HepG2 (cell line): ENCODE data around the gene PLLP. TPM values are rescaled to one million over a fixed set of nuclear protein-coding genes. Genes with fewer than 3 reads are reported as not detected.

Experiments
- ATAC-seq: fragments of 200-7000 bp; cut with Tn5 transposase; 3 replicates; pipeline ENCODE4 v1.9.1; 2020; ENCODE audit warnings: mild to moderate bottlenecking, moderate library complexity
- BruUV-seq: library from RNA; stranded (reverse); fragments of 400-500 nt; replicated peaks from 2 replicates; lab custom pipeline; 2021; lab: Mats Ljungman, UMichigan
- CTCF ChIA-PET: fragments of 300-600 bp; formaldehyde crosslinking; extraction: SDS; loops from one replicate; lab custom pipeline; 2021; ENCODE audit warnings: low total read pairs, inconsistent platforms, low intra/inter-chr PET ratio; lab: Yijun Ruan, JAX
- POLR2A ChIA-PET: fragments of 350-600 bp; sonication (Branson Sonifier 250); formaldehyde crosslinking; loops from one replicate; lab custom pipeline; 2020; ENCODE audit warnings: antibody characterized with exemption, inconsistent platforms; lab: Yijun Ruan, JAX
- DNase-seq: peaks from one replicate; pipeline ENCODE4 v3.0.0-alpha.2; 2015; ENCODE audit warnings: low spot score
- FAIRE-seq: peaks from 3 replicates; lab custom pipeline; 2011; peaks lifted over from hg19 to GRCh38; lab: Jason Lieb, UNC
- H2AFZ ChIP-seq: one replicate; pipeline ENCODE4 v1.6.1; 2011; ENCODE audit warnings: low read length, inconsistent platforms
- H3K27ac ChIP-seq: fragments of 300-600 bp; 3 replicates; pipeline ENCODE4 v1.8.0; 2011; ENCODE audit warnings: mixed run types, mild to moderate bottlenecking, mixed read lengths, low read length, inconsistent platforms; ENCODE audit not compliant: insufficient read depth; ENCODE audit errors: extremely low read length
- H3K27me3 ChIP-seq, 2 experiments: fragments of 200-600 bp in 1 of 2; 2 replicates in 1 of 2; 3 replicates in 1 of 2; pipeline versions ENCODE4 v1.6.0 to v1.8.0; 2011; ENCODE audit warnings: low read length in 2 of 2, mild to moderate bottlenecking in 2 of 2, moderate library complexity in 2 of 2, inconsistent platforms in 1 of 2; ENCODE audit not compliant: insufficient read depth in 2 of 2, control insufficient read depth in 1 of 2
- H3K36me3 ChIP-seq, 2 experiments: fragments of 200-600 bp in 1 of 2; replicated peaks in 1 of 2; 2 replicates in 1 of 2; 3 replicates in 1 of 2; pipeline versions ENCODE4 v1.5.1 to v1.8.0; 2011; ENCODE audit warnings: low read length in 2 of 2, inconsistent platforms in 1 of 2; ENCODE audit not compliant: insufficient read depth in 2 of 2, control insufficient read depth in 1 of 2
- H3K4me1 ChIP-seq: 2 replicates; pipeline ENCODE4 v1.5.1; 2012; ENCODE audit warnings: low read length, inconsistent platforms; ENCODE audit not compliant: insufficient read depth
- H3K4me2 ChIP-seq: 2 replicates; pipeline ENCODE4 v1.6.0; 2011; ENCODE audit warnings: low read depth, low read length, inconsistent platforms
- H3K4me3 ChIP-seq, 3 experiments: fragments of 200-600 bp in 1 of 3; sonication (generic), shearing (Covaris generic) in 1 of 3; replicated peaks in 1 of 3; 2 replicates each; pipeline ENCODE4 v1.5.1; 2011 to 2016; ENCODE audit warnings: low read length in 3 of 3, inconsistent platforms in 2 of 3, low read depth in 2 of 3, mild to moderate bottlenecking in 2 of 3, control low read depth in 1 of 3, mixed read lengths in 1 of 3; ENCODE audit not compliant: insufficient read depth in 1 of 3
- H3K79me2 ChIP-seq: one replicate; pipeline ENCODE4 v1.6.1; 2011; ENCODE audit warnings: low read length, inconsistent platforms; ENCODE audit not compliant: insufficient read depth
- H3K9ac ChIP-seq: 2 replicates; pipeline ENCODE4 v1.6.0; 2011; ENCODE audit warnings: mild to moderate bottlenecking, low read depth, low read length, inconsistent platforms; ENCODE audit not compliant: insufficient read depth
- H3K9me3 ChIP-seq: 2 replicates; pipeline ENCODE4 v1.5.1; 2012; ENCODE audit warnings: mild to moderate bottlenecking, low read length
- H4K20me1 ChIP-seq: 2 replicates; pipeline ENCODE4 v1.6.0; 2011; ENCODE audit warnings: inconsistent platforms, mild to moderate bottlenecking, low read length, moderate library complexity; ENCODE audit not compliant: insufficient read depth
- ATF7 ChIP-seq, 2 experiments: fragments of 450-650 bp in 1 of 2; sonication (generic) in 1 of 2; formaldehyde crosslinking in 1 of 2; IDR thresholded peaks; 2 replicates each; pipeline versions ENCODE4 v1.4.0 to v1.6.1; 2016 to 2020; ENCODE audit warnings: antibody characterized with exemption in 1 of 2, mild to moderate bottlenecking in 1 of 2, missing genetic modification reagents in 1 of 2
- CEBPB ChIP-seq: IDR thresholded peaks from 2 replicates; pipeline ENCODE4 v1.6.1; 2011; ENCODE audit warnings: low read depth, low read length, improper control_type of control experiment, borderline replicate concordance
- SMARCC2 ChIP-seq: fragments of 450-650 bp; IDR thresholded peaks from 2 replicates; pipeline ENCODE4 v1.6.1; 2017; ENCODE audit warnings: antibody characterized with exemption, mild to moderate bottlenecking
- SOX13 ChIP-seq, 3 experiments: fragments of 450-650 bp in 1 of 3; sonication (generic) in 1 of 3; formaldehyde crosslinking in 1 of 3; IDR thresholded peaks in 2 of 3; conservative IDR thresholded peaks in 1 of 3; 2 replicates each; pipeline versions ENCODE4 v1.5.0 to v1.6.1; 2016 to 2020; ENCODE audit warnings: antibody characterized with exemption in 1 of 3, mild to moderate bottlenecking in 1 of 3, missing compliant biosample characterization in 1 of 3, missing genetic modification reagents in 1 of 3, moderate library complexity in 1 of 3
- SOX6 ChIP-seq, 2 experiments: fragments of 450-650 bp in 1 of 2; sonication (generic) in 1 of 2; formaldehyde crosslinking in 1 of 2; IDR thresholded peaks; 2 replicates each; pipeline versions ENCODE4 v1.4.0 to v1.6.1; 2017 to 2020; ENCODE audit warnings: antibody characterized with exemption in 1 of 2, mild to moderate bottlenecking in 1 of 2, missing genetic modification reagents in 1 of 2
- TEAD3 ChIP-seq: optimal IDR thresholded peaks from 2 replicates; pipeline ENCODE3; 2016; ENCODE audit warnings: borderline replicate concordance
- ZNF563 ChIP-seq: sonication (generic); formaldehyde crosslinking; IDR thresholded peaks from 2 replicates; pipeline ENCODE4 v1.8.0; 2022; ENCODE audit warnings: mild to moderate bottlenecking, moderate library complexity, missing genetic modification reagents
- WGBS: methylation state at CpG from one replicate; pipeline ENCODE4 v1.1.6; 2017; ENCODE audit warnings: low lambda C conversion rate; 5-methylcytosine and 5-hydroxymethylcytosine counted together
- in situ Hi-C: cut with HindIII; loops from 2 replicates; pipeline ENCODE4 v1.10.0; 2017; ENCODE audit warnings: low pct_unique_long_range_greater_than_20kb; ENCODE audit not compliant: extremely low pct_ligation_motif_present
- intact Hi-C: fragments of 100-400 bp; cut with micrococcal nuclease; formaldehyde crosslinking; loops from one replicate; pipeline ENCODE4 v1.10.0; 2022; ENCODE audit not compliant: unreplicated experiment
- polyA plus RNA-seq, 8 experiments: library from polyadenylated mRNA; depleted of rRNA in 3 of 8; stranded (reverse) in 7 of 8; unstranded in 1 of 8; fragments of >200 nt; fragmentation: Illumina TruSeq in 4 of 8; extraction: Trizol in 4 of 8; gene quantifications; 2 replicates each; pipeline versions ENCODE4 v1.2.1 to v1.2.3, GENCODE V29; 2011 to 2016; ENCODE audit warnings: low read depth in 4 of 8, missing spikeins in 1 of 8, mixed read lengths in 1 of 8; ENCODE audit not compliant: insufficient read depth in 1 of 8
- total RNA-seq, 5 experiments: library from RNA; depleted of rRNA; stranded (reverse); fragments of >200 nt; fragmentation: Illumina TruSeq; extraction: Trizol; gene quantifications; 2 replicates each; pipeline ENCODE4 v1.2.3, GENCODE V29; 2016; ENCODE audit warnings: low read depth in 1 of 5
- TF ChIP-seq, protein P1 (sequence below): sonication (generic); formaldehyde crosslinking; IDR thresholded peaks from 2 replicates; pipeline ENCODE4 v1.9.0; 2021; ENCODE audit warnings: missing genetic modification reagents, borderline replicate concordance
- TF ChIP-seq, protein P2 (sequence below): sonication (generic); formaldehyde crosslinking; IDR thresholded peaks from 2 replicates; pipeline ENCODE4 v1.5.0; 2020; ENCODE audit warnings: mild to moderate bottlenecking, missing genetic modification reagents
- TF ChIP-seq, protein P3 (sequence below): IDR thresholded peaks from 2 replicates; pipeline ENCODE4 v1.6.1; 2016; ENCODE audit warnings: low read depth

PLLP gene
- total and polyA plus RNA-seq, 2 of the 13 experiments (the other 11 are each of a cell fraction or from before 2014, with no cell fraction given) = 60.6 to 127 TPM

DNA sequence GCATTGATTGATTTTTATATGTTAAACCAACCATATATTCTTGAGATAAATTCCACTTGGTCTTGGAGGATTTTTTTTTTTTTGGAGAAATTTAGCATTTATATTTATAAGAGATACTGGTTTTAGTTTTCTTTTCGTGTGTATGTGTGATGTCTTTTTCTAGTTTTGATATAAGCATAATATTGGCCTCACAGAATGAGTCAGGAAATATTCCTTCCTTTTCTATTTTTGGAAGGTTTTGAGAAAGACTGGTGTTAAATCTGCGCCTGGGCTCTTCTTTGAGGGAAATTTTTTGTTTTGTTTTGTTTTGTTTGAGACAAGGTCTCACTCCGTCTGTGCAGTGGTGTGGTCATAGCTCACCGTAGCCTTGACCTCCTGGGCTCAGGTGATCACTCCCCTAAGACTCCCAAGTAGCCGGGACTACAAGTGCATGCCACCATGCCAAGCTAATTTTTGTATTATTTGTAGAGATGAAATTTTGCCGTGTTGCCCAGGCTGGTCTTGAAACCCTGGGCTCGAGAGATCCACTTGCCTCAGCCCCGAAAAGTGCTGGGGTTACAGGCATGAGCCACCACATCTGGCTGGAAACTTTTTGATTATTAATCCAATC is 45.4 kb upstream of the PLLP start (continued):
- TF ChIP-seq, protein P1, sequence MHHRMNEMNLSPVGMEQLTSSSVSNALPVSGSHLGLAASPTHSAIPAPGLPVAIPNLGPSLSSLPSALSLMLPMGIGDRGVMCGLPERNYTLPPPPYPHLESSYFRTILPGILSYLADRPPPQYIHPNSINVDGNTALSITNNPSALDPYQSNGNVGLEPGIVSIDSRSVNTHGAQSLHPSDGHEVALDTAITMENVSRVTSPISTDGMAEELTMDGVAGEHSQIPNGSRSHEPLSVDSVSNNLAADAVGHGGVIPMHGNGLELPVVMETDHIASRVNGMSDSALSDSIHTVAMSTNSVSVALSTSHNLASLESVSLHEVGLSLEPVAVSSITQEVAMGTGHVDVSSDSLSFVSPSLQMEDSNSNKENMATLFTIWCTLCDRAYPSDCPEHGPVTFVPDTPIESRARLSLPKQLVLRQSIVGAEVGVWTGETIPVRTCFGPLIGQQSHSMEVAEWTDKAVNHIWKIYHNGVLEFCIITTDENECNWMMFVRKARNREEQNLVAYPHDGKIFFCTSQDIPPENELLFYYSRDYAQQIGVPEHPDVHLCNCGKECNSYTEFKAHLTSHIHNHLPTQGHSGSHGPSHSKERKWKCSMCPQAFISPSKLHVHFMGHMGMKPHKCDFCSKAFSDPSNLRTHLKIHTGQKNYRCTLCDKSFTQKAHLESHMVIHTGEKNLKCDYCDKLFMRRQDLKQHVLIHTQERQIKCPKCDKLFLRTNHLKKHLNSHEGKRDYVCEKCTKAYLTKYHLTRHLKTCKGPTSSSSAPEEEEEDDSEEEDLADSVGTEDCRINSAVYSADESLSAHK = no peak
- TF ChIP-seq, protein P2, sequence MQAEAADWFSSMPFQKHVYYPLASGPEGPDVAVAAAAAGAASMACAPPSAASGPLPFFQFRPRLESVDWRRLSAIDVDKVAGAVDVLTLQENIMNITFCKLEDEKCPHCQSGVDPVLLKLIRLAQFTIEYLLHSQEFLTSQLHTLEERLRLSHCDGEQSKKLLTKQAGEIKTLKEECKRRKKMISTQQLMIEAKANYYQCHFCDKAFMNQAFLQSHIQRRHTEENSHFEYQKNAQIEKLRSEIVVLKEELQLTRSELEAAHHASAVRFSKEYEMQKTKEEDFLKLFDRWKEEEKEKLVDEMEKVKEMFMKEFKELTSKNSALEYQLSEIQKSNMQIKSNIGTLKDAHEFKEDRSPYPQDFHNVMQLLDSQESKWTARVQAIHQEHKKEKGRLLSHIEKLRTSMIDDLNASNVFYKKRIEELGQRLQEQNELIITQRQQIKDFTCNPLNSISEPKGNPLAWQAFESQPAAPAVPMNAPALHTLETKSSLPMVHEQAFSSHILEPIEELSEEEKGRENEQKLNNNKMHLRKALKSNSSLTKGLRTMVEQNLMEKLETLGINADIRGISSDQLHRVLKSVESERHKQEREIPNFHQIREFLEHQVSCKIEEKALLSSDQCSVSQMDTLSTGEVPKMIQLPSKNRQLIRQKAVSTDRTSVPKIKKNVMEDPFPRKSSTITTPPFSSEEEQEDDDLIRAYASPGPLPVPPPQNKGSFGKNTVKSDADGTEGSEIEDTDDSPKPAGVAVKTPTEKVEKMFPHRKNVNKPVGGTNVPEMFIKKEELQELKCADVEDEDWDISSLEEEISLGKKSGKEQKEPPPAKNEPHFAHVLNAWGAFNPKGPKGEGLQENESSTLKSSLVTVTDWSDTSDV (CRISPR knock-in tag) = no peak
- TF ChIP-seq, protein P3, sequence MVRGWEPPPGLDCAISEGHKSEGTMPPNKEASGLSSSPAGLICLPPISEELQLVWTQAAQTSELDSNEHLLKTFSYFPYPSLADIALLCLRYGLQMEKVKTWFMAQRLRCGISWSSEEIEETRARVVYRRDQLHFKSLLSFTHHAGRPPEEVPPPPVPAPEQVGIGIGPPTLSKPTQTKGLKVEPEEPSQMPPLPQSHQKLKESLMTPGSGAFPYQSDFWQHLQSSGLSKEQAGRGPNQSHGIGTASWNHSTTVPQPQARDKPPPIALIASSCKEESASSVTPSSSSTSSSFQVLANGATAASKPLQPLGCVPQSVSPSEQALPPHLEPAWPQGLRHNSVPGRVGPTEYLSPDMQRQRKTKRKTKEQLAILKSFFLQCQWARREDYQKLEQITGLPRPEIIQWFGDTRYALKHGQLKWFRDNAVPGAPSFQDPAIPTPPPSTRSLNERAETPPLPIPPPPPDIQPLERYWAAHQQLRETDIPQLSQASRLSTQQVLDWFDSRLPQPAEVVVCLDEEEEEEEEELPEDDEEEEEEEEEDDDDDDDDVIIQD = no peak
- no peak for TF ChIP-seq ZNF563

DNA sequence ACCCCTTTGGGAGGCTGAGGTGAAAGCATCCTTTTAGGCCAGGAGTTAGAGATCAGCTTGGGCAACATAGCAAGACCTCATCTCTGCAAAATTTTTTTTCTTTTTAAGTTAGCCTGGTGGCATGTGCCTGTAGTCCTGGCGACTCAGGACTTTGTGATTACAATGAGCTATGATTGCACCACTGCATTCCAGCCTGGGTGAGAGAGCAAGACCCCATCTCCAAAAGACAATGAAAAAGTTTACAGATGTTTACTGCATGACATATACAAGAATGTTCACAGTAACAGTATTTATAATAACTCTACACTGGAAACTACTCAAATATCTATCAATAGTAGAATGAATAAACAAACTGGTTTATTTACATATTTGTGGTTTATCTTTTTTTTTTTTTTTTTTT is 41.0 kb upstream of the PLLP start:
- no peak overlapping the region for H3K4me3 ChIP-seq
- no peak overlapping the region for H3K27ac ChIP-seq
- H3K9me3 ChIP-seq = no peaks in the 10 kb centered on the region
- intact Hi-C loops = no loop called here
- peak; percentile 61 for TF ChIP-seq TEAD3 (CRISPR knock-in tag)
- TF ChIP-seq ATF7 (IDR thresholded peaks at IDR 0.05) = no peak
- no peak for TF ChIP-seq ATF7 (CRISPR knock-in tag; IDR thresholded peaks at IDR 0.05)
- peak; percentile 55; the same call in 1 of the 2 replicates for TF ChIP-seq CEBPB
- no peak for TF ChIP-seq SOX13 (IDR thresholded peaks at IDR 0.05)
- peak in 1 of 2 experiments; percentile 40; a peak in 1 of 4 replicates for TF ChIP-seq SOX13 (CRISPR knock-in tag; conservative IDR thresholded peaks at IDR 0.05 in 1 of 2, IDR thresholded peaks at IDR 0.05 in 1 of 2)
- TF ChIP-seq SOX6 (IDR thresholded peaks at IDR 0.05) = no peak
- TF ChIP-seq SOX6 (CRISPR knock-in tag; IDR thresholded peaks at IDR 0.05) = peak; percentile 27; the same call in 1 of the 2 replicates
- TF ChIP-seq SMARCC2 = no peak
- TF ChIP-seq, all 625 proteins: peak for 4
- no peak overlapping the region for H3K4me2 ChIP-seq
- H3K79me2 ChIP-seq = no peaks in the 10 kb centered on the region
- no TSS peak for BruUV-seq
- ATAC-seq (peak; percentile 64), FAIRE-seq (no peak), DNase-seq (peak; percentile 43)
- in situ Hi-C loops = no loop called here
- ChIA-PET POLR2A (no interaction called here), CTCF (no interaction called here)
- H3K9ac ChIP-seq = no peak overlapping the region
- WGBS = 0% methylated on average over 1 of the region's 1 CpG
- peaks cover 15% of the 10 kb centered on the region; the same call in 1 of the 2 replicates for H3K4me1 ChIP-seq
- no peaks in the 10 kb centered on the region for H3K36me3 ChIP-seq
- H2AFZ ChIP-seq = no peak overlapping the region
- no peaks in the 10 kb centered on the region for H3K27me3 ChIP-seq
- H4K20me1 ChIP-seq = no peaks in the 10 kb centered on the region
